GM23338 (cell line): ENCODE results near the gene THSD8. TPM values are rescaled to one million over a fixed set of nuclear protein-coding genes. Genes with fewer than 3 reads are reported as not detected.

Source experiments
- ATAC-seq: fragments of 200-7000 bp; cut with Tn5 transposase; 3 replicates; pipeline ENCODE4 v1.9.1; 2020
- DNase-seq: peaks from one replicate; pipeline ENCODE4 v3.0.0-alpha.2; 2015; ENCODE audit warnings: low spot score
- H2AFZ ChIP-seq: fragments of 200-600 bp; sonication (generic); 2 replicates; pipeline ENCODE4 v1.8.0; 2016; ENCODE audit warnings: antibody characterized with exemption, mild to moderate bottlenecking, moderate library complexity
- H3F3A ChIP-seq: fragments of 200-600 bp; sonication (generic); replicated peaks from 2 replicates; pipeline ENCODE4 v1.8.0; 2017; ENCODE audit warnings: antibody characterized with exemption, mixed run types, low read depth
- H3K27ac ChIP-seq: fragments of 200-600 bp; sonication (generic); 2 replicates; pipeline ENCODE4 v1.6.1; 2016; ENCODE audit warnings: low read depth
- H3K27me3 ChIP-seq: fragments of 200-600 bp; sonication (generic); 2 replicates; pipeline ENCODE4 v1.8.0; 2016; ENCODE audit warnings: mild to moderate bottlenecking, mixed run types, moderate library complexity; ENCODE audit not compliant: insufficient read depth
- H3K36me3 ChIP-seq: fragments of 200-600 bp; sonication (generic); 2 replicates; pipeline ENCODE4 v1.8.0; 2016; ENCODE audit warnings: mild to moderate bottlenecking; ENCODE audit not compliant: insufficient read depth
- H3K4me1 ChIP-seq: fragments of 200-600 bp; sonication (generic); 2 replicates; pipeline ENCODE4 v1.8.0; 2016; ENCODE audit warnings: mild to moderate bottlenecking, moderate library complexity; ENCODE audit not compliant: insufficient read depth
- H3K4me2 ChIP-seq: fragments of 200-600 bp; sonication (generic); 2 replicates; pipeline ENCODE4 v1.7.1; 2017; ENCODE audit warnings: mixed run types
- H3K4me3 ChIP-seq: fragments of 200-600 bp; sonication (generic); 2 replicates; pipeline ENCODE4 v1.6.1; 2016; ENCODE audit warnings: mixed run types
- H3K79me2 ChIP-seq: fragments of 200-600 bp; sonication (generic); replicated peaks from 2 replicates; pipeline ENCODE4 v1.8.0; 2017; ENCODE audit warnings: mild to moderate bottlenecking; ENCODE audit not compliant: insufficient read depth
- H3K9me2 ChIP-seq: fragments of 200-600 bp; sonication (generic); 2 replicates; pipeline ENCODE4 v1.8.0; 2017; ENCODE audit not compliant: insufficient read depth
- H4K20me1 ChIP-seq: fragments of 200-600 bp; sonication (generic); replicated peaks from 2 replicates; pipeline ENCODE4 v1.8.0; 2017; ENCODE audit warnings: mild to moderate bottlenecking; ENCODE audit not compliant: insufficient read depth
- H3K27ac Mint-ChIP-seq: 2 replicates; pipeline ENCODE4 v1.8.0; 2020; ENCODE audit warnings: inconsistent platforms, mild to moderate bottlenecking, moderate library complexity, mixed read lengths
- H3K27me3 Mint-ChIP-seq: 3 replicates; pipeline ENCODE4 v1.8.0; 2022; ENCODE audit warnings: low read depth, mild to moderate bottlenecking, moderate library complexity, mixed read lengths, inconsistent platforms; ENCODE audit not compliant: insufficient read depth, poor library complexity
- H3K36me3 Mint-ChIP-seq: 3 replicates; pipeline ENCODE4 v1.8.0; 2021; ENCODE audit warnings: low read depth, mild to moderate bottlenecking, inconsistent platforms, moderate library complexity, mixed read lengths
- H3K4me1 Mint-ChIP-seq: 3 replicates; pipeline ENCODE4 v1.8.0; 2020; ENCODE audit warnings: mild to moderate bottlenecking, inconsistent platforms, mixed read lengths
- H3K4me3 Mint-ChIP-seq: 3 replicates; pipeline ENCODE4 v1.8.0; 2021; ENCODE audit warnings: moderate library complexity, mild to moderate bottlenecking, inconsistent platforms, mixed read lengths
- H3K9me3 Mint-ChIP-seq: 3 replicates; pipeline ENCODE4 v1.8.0; 2020; ENCODE audit warnings: moderate library complexity, mild to moderate bottlenecking, inconsistent platforms, mixed read lengths
- CREB1 ChIP-seq: fragments of 250-450 bp; sonication (Bioruptor Pico); IDR thresholded peaks from 2 replicates; pipeline ENCODE4 v1.5.0; 2020; ENCODE audit warnings: low read depth, mild to moderate bottlenecking, moderate library complexity
- EZH2 ChIP-seq: fragments of 200-600 bp; sonication (generic); IDR thresholded peaks from one replicate; pipeline ENCODE4 v1.8.0; 2017; ENCODE audit warnings: antibody characterized with exemption, mild to moderate bottlenecking, low read depth; ENCODE audit not compliant: unreplicated experiment
- EZH2phosphoT487 ChIP-seq: fragments of 200-600 bp; sonication (generic); IDR thresholded peaks from one replicate; pipeline ENCODE4 v1.8.1; 2018; ENCODE audit warnings: antibody characterized with exemption; ENCODE audit not compliant: unreplicated experiment
- JUNB ChIP-seq: IDR thresholded peaks from one replicate; pipeline ENCODE4 v1.6.1; 2016; ENCODE audit warnings: antibody characterized with exemption; ENCODE audit not compliant: unreplicated experiment
- NANOG ChIP-seq: IDR thresholded peaks from 2 replicates; pipeline ENCODE4 v1.6.1; 2016; ENCODE audit warnings: antibody characterized with exemption, borderline replicate concordance
- STAT1 ChIP-seq: IDR thresholded peaks from one replicate; pipeline ENCODE4 v1.6.1; 2016; ENCODE audit warnings: antibody characterized with exemption; ENCODE audit not compliant: unreplicated experiment
- ZNF114 ChIP-seq: fragments of 250-450 bp; sonication (Bioruptor Pico); IDR thresholded peaks from 2 replicates; pipeline ENCODE4 v1.5.0; 2020; ENCODE audit warnings: mild to moderate bottlenecking, moderate library complexity
- ZNF331 ChIP-seq: fragments of 250-450 bp; sonication (Bioruptor Pico); IDR thresholded peaks from 2 replicates; pipeline ENCODE4 v1.5.0; 2020; ENCODE audit warnings: low read depth, mild to moderate bottlenecking, moderate library complexity
- polyA plus RNA-seq: library from polyadenylated mRNA; unstranded; fragments of >200 nt; fragmentation: Nextera tagmentation; extraction: Ambion mirVana; gene quantifications from 2 replicates; pipeline ENCODE4 v1.2.1, GENCODE V29; 2016
- total RNA-seq: library from RNA; depleted of rRNA; stranded (reverse); fragments of >200 nt; shearing (Covaris generic); gene quantifications from 2 replicates; pipeline ENCODE4 v1.2.3, GENCODE V29; 2014
- TF ChIP-seq, protein P1 (sequence below): IDR thresholded peaks from 2 replicates; pipeline ENCODE4 v1.6.1; 2016; ENCODE audit warnings: antibody characterized with exemption
- TF ChIP-seq, protein P2 (sequence below), 2 experiments: fragments of 200-600 bp in 1 of 2; sonication (generic) in 1 of 2; conservative IDR thresholded peaks; 2 replicates each; pipeline versions ENCODE4 v1.5.1 to v1.6.1; 2016 to 2017; ENCODE audit warnings: antibody characterized with exemption in 2 of 2, low read depth in 2 of 2, mild to moderate bottlenecking in 2 of 2, moderate library complexity in 1 of 2
- TF ChIP-seq, protein P3 (sequence below): fragments of 250-450 bp; sonication (Bioruptor Pico); IDR thresholded peaks from 2 replicates; pipeline ENCODE4 v1.5.0; 2020; ENCODE audit warnings: mild to moderate bottlenecking, moderate library complexity
- TF ChIP-seq, protein P4 (sequence below): IDR thresholded peaks from one replicate; pipeline ENCODE4 v1.6.1; 2018; ENCODE audit warnings: antibody characterized with exemption; ENCODE audit not compliant: unreplicated experiment

The THSD8 gene
- total and polyA plus RNA-seq, 2 experiments from 2014 or later, result 0.38 to 38.5 TPM

DNA sequence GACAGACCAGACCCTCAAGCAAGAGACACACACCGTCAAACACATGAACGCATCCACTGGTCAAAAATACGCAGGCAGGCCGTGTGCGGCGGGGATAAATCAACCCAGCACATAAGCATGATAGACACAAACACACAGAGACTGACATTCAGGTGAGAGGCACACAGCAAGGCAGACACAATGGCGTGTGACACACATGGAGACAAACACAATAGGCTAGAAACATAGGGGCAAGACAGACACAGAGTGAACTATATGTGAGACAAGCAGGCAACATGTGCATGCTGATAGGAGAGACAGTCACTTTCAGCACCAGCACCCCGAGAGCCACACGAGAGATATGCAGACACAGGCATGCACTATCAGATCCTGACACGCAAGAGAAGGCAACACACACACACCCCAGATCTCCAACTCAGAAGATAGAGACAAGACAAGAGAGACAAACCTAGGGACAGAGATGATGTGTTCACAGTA lies 17.4 kb upstream of the THSD8 start:
- Mint-ChIP-seq H3K27ac (no peak overlapping the region), H3K4me3 (no peak overlapping the region), H3K36me3 (no peaks in the 10 kb centered on the region), H3K4me1 (peaks cover 21% of the 10 kb centered on the region), H3K9me3 (no peaks in the 10 kb centered on the region), H3K27me3 (peaks cover 13% of the 10 kb centered on the region)
- Histone ChIP-seq H3K36me3 (no peaks in the 10 kb centered on the region), H3K4me1 (peaks cover 30% of the 10 kb centered on the region), H3K79me2 (no peaks in the 10 kb centered on the region), H3K4me2 (no peak overlapping the region), H3K27ac (no peak overlapping the region), H3K4me3 (no peak overlapping the region), H4K20me1 (no peaks in the 10 kb centered on the region), H2AFZ (no peak overlapping the region), H3K9me2 (no peaks in the 10 kb centered on the region), H3F3A (peaks cover 30% of the 10 kb centered on the region), H3K27me3 (no peaks in the 10 kb centered on the region)
- DNase-seq (no peak), ATAC-seq (no peak)
- TF ChIP-seq JUNB (no peak), EZH2phosphoT487 (no peak), EZH2 (no peak), ZNF331 (CRISPR knock-in tag) (no peak), CREB1 (no peak), STAT1 (no peak), NANOG (no peak), ZNF114 (no peak)
- TF ChIP-seq, protein P1, sequence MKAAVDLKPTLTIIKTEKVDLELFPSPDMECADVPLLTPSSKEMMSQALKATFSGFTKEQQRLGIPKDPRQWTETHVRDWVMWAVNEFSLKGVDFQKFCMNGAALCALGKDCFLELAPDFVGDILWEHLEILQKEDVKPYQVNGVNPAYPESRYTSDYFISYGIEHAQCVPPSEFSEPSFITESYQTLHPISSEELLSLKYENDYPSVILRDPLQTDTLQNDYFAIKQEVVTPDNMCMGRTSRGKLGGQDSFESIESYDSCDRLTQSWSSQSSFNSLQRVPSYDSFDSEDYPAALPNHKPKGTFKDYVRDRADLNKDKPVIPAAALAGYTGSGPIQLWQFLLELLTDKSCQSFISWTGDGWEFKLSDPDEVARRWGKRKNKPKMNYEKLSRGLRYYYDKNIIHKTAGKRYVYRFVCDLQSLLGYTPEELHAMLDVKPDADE, result no peak
- TF ChIP-seq, protein P2, sequence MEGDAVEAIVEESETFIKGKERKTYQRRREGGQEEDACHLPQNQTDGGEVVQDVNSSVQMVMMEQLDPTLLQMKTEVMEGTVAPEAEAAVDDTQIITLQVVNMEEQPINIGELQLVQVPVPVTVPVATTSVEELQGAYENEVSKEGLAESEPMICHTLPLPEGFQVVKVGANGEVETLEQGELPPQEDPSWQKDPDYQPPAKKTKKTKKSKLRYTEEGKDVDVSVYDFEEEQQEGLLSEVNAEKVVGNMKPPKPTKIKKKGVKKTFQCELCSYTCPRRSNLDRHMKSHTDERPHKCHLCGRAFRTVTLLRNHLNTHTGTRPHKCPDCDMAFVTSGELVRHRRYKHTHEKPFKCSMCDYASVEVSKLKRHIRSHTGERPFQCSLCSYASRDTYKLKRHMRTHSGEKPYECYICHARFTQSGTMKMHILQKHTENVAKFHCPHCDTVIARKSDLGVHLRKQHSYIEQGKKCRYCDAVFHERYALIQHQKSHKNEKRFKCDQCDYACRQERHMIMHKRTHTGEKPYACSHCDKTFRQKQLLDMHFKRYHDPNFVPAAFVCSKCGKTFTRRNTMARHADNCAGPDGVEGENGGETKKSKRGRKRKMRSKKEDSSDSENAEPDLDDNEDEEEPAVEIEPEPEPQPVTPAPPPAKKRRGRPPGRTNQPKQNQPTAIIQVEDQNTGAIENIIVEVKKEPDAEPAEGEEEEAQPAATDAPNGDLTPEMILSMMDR (conservative IDR thresholded peaks at IDR 0.05; ENCODE audit: low read depth in 2 of 2), result no peak
- TF ChIP-seq, protein P3, sequence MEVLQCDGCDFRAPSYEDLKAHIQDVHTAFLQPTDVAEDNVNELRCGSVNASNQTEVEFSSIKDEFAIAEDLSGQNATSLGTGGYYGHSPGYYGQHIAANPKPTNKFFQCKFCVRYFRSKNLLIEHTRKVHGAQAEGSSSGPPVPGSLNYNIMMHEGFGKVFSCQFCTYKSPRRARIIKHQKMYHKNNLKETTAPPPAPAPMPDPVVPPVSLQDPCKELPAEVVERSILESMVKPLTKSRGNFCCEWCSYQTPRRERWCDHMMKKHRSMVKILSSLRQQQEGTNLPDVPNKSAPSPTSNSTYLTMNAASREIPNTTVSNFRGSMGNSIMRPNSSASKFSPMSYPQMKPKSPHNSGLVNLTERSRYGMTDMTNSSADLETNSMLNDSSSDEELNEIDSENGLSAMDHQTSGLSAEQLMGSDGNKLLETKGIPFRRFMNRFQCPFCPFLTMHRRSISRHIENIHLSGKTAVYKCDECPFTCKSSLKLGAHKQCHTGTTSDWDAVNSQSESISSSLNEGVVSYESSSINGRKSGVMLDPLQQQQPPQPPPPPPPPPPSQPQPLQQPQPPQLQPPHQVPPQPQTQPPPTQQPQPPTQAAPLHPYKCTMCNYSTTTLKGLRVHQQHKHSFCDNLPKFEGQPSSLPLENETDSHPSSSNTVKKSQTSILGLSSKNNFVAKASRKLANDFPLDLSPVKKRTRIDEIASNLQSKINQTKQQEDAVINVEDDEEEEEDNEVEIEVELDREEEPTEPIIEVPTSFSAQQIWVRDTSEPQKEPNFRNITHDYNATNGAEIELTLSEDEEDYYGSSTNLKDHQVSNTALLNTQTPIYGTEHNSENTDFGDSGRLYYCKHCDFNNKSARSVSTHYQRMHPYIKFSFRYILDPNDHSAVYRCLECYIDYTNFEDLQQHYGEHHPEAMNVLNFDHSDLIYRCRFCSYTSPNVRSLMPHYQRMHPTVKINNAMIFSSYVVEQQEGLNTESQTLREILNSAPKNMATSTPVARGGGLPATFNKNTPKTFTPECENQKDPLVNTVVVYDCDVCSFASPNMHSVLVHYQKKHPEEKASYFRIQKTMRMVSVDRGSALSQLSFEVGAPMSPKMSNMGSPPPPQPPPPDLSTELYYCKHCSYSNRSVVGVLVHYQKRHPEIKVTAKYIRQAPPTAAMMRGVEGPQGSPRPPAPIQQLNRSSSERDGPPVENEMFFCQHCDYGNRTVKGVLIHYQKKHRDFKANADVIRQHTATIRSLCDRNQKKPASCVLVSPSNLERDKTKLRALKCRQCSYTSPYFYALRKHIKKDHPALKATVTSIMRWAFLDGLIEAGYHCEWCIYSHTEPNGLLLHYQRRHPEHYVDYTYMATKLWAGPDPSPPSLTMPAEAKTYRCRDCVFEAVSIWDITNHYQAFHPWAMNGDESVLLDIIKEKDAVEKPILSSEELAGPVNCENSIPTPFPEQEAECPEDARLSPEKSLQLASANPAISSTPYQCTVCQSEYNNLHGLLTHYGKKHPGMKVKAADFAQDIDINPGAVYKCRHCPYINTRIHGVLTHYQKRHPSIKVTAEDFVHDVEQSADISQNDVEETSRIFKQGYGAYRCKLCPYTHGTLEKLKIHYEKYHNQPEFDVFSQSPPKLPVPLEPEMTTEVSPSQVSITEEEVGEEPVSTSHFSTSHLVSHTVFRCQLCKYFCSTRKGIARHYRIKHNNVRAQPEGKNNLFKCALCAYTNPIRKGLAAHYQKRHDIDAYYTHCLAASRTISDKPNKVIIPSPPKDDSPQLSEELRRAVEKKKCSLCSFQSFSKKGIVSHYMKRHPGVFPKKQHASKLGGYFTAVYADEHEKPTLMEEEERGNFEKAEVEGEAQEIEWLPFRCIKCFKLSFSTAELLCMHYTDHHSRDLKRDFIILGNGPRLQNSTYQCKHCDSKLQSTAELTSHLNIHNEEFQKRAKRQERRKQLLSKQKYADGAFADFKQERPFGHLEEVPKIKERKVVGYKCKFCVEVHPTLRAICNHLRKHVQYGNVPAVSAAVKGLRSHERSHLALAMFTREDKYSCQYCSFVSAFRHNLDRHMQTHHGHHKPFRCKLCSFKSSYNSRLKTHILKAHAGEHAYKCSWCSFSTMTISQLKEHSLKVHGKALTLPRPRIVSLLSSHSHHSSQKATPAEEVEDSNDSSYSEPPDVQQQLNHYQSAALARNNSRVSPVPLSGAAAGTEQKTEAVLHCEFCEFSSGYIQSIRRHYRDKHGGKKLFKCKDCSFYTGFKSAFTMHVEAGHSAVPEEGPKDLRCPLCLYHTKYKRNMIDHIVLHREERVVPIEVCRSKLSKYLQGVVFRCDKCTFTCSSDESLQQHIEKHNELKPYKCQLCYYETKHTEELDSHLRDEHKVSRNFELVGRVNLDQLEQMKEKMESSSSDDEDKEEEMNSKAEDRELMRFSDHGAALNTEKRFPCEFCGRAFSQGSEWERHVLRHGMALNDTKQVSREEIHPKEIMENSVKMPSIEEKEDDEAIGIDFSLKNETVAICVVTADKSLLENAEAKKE (CRISPR knock-in tag), result no peak
- TF ChIP-seq, protein P4, sequence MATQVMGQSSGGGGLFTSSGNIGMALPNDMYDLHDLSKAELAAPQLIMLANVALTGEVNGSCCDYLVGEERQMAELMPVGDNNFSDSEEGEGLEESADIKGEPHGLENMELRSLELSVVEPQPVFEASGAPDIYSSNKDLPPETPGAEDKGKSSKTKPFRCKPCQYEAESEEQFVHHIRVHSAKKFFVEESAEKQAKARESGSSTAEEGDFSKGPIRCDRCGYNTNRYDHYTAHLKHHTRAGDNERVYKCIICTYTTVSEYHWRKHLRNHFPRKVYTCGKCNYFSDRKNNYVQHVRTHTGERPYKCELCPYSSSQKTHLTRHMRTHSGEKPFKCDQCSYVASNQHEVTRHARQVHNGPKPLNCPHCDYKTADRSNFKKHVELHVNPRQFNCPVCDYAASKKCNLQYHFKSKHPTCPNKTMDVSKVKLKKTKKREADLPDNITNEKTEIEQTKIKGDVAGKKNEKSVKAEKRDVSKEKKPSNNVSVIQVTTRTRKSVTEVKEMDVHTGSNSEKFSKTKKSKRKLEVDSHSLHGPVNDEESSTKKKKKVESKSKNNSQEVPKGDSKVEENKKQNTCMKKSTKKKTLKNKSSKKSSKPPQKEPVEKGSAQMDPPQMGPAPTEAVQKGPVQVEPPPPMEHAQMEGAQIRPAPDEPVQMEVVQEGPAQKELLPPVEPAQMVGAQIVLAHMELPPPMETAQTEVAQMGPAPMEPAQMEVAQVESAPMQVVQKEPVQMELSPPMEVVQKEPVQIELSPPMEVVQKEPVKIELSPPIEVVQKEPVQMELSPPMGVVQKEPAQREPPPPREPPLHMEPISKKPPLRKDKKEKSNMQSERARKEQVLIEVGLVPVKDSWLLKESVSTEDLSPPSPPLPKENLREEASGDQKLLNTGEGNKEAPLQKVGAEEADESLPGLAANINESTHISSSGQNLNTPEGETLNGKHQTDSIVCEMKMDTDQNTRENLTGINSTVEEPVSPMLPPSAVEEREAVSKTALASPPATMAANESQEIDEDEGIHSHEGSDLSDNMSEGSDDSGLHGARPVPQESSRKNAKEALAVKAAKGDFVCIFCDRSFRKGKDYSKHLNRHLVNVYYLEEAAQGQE, result no peak
